ENCODE results near the gene GPC2.

GRCh38 chr7:100195222-100195621, 18.0 kb upstream of the GPC2 start:
- no peak for TF ChIP-seq CTCF (IDR thresholded peaks at IDR 0.05)
- no peak for TF ChIP-seq POLR2A (IDR thresholded peaks at IDR 0.05)

Data from lower leg skin (tissue), 3 donors.